ENCODE measurements around the gene ZNF205.

DNA sequence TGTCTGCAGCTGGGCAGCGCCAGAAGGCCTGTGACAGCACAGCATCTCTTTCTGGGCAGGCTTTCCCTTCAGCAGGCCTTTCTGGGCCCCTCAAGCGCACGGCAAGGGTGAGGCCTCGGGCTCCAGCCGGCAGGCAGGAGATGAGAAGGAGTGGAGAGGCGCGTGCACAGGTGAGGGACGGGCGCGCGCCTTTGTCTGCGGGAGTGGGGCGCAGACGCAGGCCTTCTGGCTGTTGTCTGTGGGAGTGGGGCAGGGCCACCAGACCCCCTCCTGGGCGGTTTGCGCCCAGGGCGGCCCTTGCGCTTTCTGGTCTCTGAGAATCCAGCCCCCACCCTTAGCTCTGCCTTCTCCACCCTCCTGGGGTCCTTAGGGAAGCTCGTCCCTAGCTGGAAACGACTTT lies 6.5 kb downstream of the ZNF205 start:
- TF ChIP-seq, protein P1, sequence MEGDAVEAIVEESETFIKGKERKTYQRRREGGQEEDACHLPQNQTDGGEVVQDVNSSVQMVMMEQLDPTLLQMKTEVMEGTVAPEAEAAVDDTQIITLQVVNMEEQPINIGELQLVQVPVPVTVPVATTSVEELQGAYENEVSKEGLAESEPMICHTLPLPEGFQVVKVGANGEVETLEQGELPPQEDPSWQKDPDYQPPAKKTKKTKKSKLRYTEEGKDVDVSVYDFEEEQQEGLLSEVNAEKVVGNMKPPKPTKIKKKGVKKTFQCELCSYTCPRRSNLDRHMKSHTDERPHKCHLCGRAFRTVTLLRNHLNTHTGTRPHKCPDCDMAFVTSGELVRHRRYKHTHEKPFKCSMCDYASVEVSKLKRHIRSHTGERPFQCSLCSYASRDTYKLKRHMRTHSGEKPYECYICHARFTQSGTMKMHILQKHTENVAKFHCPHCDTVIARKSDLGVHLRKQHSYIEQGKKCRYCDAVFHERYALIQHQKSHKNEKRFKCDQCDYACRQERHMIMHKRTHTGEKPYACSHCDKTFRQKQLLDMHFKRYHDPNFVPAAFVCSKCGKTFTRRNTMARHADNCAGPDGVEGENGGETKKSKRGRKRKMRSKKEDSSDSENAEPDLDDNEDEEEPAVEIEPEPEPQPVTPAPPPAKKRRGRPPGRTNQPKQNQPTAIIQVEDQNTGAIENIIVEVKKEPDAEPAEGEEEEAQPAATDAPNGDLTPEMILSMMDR (IDR thresholded peaks at IDR 0.05 in 2 of 3, conservative IDR thresholded peaks at IDR 0.05 in 1 of 3; ENCODE audit: borderline replicate concordance in 1 of 3, insufficient read depth in 1 of 3, low read depth in 2 of 3, low read length in 2 of 3), result no peak
- TF ChIP-seq YY1 (IDR thresholded peaks at IDR 0.05; ENCODE audit: extremely low read depth, insufficient replicate concordance, low read depth, low read length) (no peak), TCF7L2 (IDR thresholded peaks at IDR 0.05; ENCODE audit: borderline replicate concordance, extremely low read depth, insufficient read depth, insufficient read length) (no peak)
